ENCODE measurements around the gene MED13.
"Not testable (repeated sequence)": the region's sequence is repeated elsewhere in the genome, so short reads cannot be mapped to it uniquely, and the experiment has no call there.

Gene MED13

GRCh38 chr17:62057696-62058095 lies 7.4 kb downstream of the MED13 start:
- no peak for DNase-seq

- no peak for DNase-seq
Measured at GRCh38 chr17:62052765-62053338, 12.2 kb downstream of the MED13 start.

GRCh38 chr17:62051053-62051452 lies 14.0 kb downstream of the MED13 start:
- DNase-seq, result no peak

GRCh38 chr17:62049299-62049698 lies 15.8 kb downstream of the MED13 start:
- DNase-seq, result no peak

GRCh38 chr17:62048262-62048661 lies 16.8 kb downstream of the MED13 start:
- no peak for DNase-seq

GRCh38 chr17:62045517-62045916 lies 19.6 kb downstream of the MED13 start:
- DNase-seq, result no peak

GRCh38 chr17:62045109-62045508 lies 20.0 kb downstream of the MED13 start:
- no peak for DNase-seq

- no peak for DNase-seq
Measured at GRCh38 chr17:62043602-62044001, 21.5 kb downstream of the MED13 start.

- DNase-seq, result no peak
Measured at GRCh38 chr17:62043140-62043539, 21.9 kb downstream of the MED13 start.

GRCh38 chr17:62038248-62038647 lies 26.8 kb downstream of the MED13 start:
- DNase-seq, result no peak

- no peak for DNase-seq
Measured at GRCh38 chr17:62033317-62033716, 31.8 kb downstream of the MED13 start.

GRCh38 chr17:62032480-62032879 lies 32.6 kb downstream of the MED13 start:
- DNase-seq, result no peak

GRCh38 chr17:62030264-62030663 lies 34.8 kb downstream of the MED13 start:
- no peak for DNase-seq

GRCh38 chr17:62024866-62025265 lies 40.2 kb downstream of the MED13 start:
- DNase-seq, result no peak

GRCh38 chr17:62017912-62018311 lies 47.2 kb downstream of the MED13 start:
- no peak for DNase-seq

- no peak for DNase-seq
Measured at GRCh38 chr17:62017496-62017895, 47.6 kb downstream of the MED13 start.

- DNase-seq, result no peak
Measured at GRCh38 chr17:62014526-62014925, 50.6 kb downstream of the MED13 start.

- no peak for DNase-seq
Measured at GRCh38 chr17:62009220-62009619, 55.9 kb downstream of the MED13 start.

- no peak for DNase-seq
Measured at GRCh38 chr17:62008294-62008693, 56.8 kb downstream of the MED13 start.

GRCh38 chr17:62004388-62004787 lies 60.7 kb downstream of the MED13 start:
- DNase-seq, result no peak

- not testable (repeated sequence) for DNase-seq
Measured at GRCh38 chr17:62003141-62003540, 61.9 kb downstream of the MED13 start.

- no peak for DNase-seq
Measured at GRCh38 chr17:62001105-62001504, 64.0 kb downstream of the MED13 start.

- DNase-seq, result no peak
Measured at GRCh38 chr17:62000186-62000585, 64.9 kb downstream of the MED13 start.

- not testable (repeated sequence) for DNase-seq
Measured at GRCh38 chr17:61998534-61998933, 66.5 kb downstream of the MED13 start.

- DNase-seq, result no peak
Measured at GRCh38 chr17:61997664-61998063, 67.4 kb downstream of the MED13 start.

Measured in SW 1271 (cell line).